ENCODE measurements around the gene MSN.
A peak's percentile ranks its signal among the peaks of the same experiment; 100 is the strongest.
"Not testable (repeated sequence)": the region's sequence is repeated elsewhere in the genome, so short reads cannot be mapped to it uniquely, and the experiment has no call there.

The MSN gene

DNA sequence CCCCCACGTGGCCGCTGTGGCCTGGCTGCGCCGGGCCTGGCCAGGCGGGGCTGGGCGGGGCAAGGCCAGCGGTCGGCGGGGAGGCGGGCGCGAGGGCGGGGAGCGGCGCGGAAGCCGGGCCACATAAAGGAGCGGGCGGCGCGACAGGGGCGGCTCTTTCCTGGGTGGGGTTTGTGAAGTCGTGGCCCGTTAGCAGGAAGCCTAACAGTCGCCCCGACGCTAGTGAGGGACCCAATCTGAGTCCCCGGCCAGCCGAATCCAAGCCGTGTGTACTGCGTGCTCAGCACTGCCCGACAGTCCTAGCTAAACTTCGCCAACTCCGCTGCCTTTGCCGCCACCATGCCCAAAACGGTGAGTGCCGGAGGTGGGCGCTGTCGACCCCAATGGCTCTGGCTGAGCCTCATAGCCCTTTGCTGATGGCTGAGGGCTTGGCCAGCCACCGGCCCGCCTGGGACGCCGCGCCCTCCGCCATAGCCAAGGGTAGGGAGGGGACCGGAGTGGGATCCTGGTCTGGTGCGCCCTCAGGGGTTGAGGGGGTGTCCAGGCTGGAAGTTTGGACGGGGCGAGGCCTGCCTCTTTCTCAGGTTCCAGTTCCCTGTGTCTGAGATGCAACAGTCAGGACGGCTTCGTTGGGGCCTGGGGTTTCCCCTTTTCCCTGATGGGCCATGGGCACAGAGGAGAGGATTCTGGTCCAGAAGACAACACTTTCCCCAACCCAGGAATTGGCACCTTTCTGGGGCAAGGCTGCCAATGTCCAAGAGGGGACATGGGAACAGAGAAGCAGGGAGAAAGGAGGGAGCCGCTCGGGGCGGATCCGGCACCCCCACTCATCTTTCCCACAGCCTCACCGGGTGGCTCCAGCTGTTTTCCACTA is at the start of gene MSN:
Gene MSN (plus strand): TSS at position 152 of the 874 bp plus-strand sequence. CDS start 188 bp downstream, at position 340.
- peak; percentile 43 for DNase-seq (ENCODE audit: low spot score)

DNA sequence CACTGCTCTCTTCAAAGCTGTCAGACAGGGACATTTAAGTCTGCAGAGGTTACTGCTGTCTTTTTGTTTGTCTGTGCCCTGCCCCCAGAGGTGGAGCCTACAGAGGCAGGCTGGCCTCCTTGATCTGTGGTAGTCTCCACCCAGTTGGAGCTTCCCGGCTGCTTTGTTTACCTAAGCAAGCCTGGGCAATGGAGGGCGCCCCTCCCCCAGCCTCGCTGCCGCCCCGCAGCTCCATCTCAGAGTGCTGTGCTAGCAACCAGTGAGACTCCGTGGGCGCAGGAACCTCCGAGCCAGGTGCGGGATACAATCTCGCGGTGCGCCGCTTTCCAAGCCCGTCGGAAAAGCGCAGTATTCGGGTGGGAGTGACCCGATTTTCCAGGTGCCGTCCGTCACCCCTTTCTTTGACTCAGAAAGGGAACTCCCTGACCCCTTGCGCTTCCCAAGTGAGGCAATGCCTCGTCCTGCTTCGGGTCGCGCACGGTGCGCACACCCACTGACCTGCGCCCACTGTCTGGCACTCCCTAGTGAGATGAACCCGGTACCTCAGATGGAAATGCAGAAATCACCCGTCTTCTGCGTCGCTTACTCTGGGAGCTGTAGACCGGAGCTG is 47.3 kb upstream of the MSN start:
- not testable (repeated sequence) for DNase-seq (ENCODE audit: low spot score)

DNA sequence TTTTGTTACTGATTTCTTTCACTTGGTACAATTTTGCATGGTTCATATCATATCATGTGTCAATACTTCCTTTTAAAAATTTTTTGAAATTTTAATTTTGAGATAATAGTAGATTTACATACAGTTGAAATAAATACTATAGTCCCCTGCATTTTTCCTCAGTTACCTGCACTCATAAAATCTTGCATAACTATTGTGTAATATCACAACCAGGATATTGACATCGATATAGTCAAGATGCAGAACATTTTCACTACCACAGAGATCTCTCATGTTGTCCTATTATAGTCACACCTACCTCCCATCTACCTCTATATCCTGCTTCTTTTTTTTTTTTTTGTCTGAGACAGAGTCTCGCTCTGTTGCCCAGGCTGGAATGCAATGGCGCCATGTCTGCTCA is 36.7 kb upstream of the MSN start:
- no peak for DNase-seq (ENCODE audit: low spot score)

DNA sequence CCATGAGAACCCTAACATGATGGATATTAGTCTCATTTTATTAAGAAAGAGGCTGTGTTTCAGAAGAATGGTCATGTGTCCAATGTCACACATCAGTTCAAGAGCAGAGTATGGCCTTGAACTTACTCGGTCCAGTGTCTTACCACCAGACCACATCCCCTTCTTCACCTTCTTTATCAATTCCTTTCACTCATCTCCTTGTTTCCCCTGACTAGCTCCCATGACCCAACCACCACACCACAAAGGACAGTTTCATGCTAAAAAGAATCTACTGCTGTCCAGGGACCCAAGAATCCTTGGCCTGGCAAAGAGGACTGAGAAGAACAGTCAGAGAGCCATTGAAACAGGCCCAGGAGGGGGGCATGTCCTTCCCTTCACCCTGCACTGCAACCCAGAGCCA is 33.6 kb upstream of the MSN start:
- no peak for DNase-seq (ENCODE audit: low spot score)

DNA sequence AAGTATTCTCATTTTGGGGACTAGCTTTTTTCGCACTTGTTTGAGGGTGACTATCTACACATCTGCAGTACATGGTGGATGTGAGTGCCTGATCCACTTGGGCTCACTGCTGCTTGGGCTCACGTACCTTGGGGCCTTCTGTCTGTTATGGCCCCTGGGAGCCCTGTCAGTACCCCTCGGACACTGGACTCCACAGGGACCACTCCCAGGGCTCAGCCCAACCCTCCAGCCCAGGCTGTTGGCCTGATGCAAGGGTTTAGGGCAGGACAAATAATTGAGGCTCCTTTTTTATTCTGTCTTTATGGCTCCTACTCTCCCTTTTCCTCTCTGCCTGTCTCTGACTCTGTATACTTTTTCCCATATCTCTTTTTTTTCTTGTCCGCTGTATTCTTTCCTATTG is 32.7 kb upstream of the MSN start:
- no peak for DNase-seq (ENCODE audit: low spot score)

DNA sequence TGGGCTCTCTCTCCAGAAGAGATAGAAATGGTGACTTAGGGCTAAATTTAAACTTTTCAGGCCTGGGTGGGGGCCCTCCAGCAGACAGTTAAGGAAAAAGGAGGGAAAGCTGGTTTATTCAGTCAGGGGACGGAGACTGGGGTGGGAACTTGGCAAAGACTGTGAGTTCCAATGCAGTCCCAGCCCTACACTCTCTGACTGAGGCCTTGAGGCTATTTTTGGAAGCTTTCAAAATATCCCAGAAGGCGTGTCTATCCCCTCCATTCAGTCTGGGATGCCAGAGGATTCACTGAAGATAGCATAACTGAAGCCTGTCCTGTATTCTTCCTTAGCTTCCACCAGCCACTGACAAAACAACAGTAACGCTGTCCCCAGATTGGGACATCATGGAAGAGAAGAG is 32.1 kb upstream of the MSN start:
- peak; percentile 46 for DNase-seq (ENCODE audit: low spot score)

DNA sequence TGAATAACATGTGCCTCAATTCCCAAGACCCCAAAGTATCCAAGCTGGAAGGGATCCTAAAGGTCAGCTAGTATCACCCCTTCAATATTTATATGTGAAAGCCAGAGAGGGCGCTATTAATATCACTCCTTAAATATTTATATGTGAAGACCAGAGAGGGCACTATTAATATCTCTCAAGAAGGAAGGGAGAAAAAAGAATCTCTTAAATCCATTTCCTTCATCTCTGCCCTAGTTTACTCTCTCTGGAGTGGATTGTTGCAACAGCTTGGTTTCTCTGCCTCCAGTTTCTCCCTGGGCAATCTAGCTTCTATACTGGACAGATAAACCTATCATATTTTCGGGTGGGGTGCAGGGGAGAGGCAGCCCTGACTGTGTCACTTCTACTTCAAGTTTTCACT is 31.6 kb upstream of the MSN start:
- no peak for DNase-seq (ENCODE audit: low spot score)

DNA sequence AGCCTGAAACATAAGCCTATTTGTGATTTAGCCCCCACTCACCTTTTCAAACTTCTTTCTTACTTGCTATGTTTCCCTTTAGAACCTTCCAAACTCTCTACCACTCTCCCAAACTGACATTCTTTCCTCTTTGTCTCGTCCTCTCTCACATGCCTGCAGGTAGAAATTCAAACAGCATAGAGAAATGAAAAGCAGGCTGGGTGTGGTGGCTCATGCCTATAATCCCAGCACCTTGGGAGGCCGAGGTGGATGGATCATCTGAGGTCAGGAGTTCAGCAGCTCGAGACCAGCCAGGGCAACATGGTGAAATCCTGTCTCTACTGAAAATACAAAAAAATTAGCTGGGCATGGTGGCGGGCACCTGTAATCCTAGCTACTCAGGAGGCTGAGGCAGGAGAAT is 31.2 kb upstream of the MSN start:
- not testable (repeated sequence) for DNase-seq (ENCODE audit: low spot score)

DNA sequence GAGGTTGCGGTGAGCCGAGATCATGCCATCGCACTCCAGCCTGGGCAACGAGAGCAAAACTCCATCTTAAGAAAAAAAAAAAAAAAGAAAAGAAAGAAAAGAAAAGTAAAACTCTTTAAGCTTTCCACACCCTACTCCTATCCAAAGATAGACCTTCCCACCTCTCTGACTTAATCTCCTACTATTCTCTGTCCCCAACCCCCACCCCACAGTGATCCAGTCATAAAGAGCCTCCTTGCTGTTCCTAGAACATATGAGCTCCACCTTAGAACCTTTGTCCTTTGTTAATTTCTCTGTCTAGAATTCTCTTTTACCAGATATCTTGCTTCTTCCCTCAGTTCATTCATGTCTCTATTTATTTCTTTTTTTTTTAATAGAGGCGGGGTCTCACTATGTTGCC is 30.1 kb upstream of the MSN start:
- no peak for DNase-seq (ENCODE audit: low spot score)

DNA sequence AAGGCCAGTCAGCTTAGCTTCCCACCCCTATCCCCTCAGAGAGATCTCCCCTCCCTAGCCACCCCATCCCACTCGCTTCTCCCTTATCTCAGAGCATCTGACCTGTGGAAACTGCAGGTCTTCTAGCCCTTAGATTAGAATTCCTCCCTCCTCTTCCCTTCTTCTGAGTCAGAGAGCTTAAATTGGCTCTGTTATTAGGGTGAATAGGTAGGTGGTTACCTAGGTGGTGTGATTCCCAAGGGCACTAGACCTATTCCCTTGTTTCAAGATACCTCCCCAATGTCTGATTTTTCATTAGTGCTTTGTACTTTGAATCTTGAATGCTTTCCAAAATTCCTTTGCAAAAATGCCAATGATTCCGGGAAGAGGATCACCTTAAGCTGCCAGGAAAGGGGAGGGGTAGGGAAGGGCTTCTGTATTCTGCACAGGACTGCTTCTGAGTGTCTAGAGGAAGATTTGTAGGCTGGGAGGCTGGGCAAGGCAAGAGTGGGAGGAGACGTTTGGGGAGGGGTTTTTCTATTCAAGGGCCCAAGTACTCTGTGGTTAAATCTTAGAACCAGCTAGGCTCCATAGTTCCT is 24.5 kb upstream of the MSN start:
- no peak for DNase-seq (ENCODE audit: low spot score)

DNA sequence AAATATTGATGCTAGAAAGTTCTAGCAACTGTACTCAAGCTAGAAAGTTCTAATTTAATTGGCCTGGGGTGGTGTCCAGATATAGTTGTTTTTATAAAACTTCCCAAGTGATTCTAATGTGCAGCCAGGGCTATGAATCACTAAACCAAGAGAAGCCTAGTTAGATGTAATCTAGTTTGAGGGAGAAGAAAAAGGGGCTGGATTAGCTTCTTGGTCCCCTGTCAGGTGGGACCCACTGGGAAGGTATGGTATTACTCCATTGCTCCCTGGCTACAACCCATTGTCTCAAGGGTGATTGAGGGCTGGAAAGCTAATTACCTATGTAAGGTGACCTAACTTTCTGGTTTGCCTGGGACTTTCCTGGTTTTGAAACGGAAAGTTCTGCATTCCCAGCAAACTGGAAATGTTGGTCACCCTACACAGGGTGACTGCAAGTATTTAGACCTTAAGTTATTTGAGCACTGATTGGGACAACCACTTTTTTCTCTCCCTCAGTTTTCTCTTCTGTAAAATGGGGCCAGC is 23.9 kb upstream of the MSN start:
- no peak for DNase-seq (ENCODE audit: low spot score)

DNA sequence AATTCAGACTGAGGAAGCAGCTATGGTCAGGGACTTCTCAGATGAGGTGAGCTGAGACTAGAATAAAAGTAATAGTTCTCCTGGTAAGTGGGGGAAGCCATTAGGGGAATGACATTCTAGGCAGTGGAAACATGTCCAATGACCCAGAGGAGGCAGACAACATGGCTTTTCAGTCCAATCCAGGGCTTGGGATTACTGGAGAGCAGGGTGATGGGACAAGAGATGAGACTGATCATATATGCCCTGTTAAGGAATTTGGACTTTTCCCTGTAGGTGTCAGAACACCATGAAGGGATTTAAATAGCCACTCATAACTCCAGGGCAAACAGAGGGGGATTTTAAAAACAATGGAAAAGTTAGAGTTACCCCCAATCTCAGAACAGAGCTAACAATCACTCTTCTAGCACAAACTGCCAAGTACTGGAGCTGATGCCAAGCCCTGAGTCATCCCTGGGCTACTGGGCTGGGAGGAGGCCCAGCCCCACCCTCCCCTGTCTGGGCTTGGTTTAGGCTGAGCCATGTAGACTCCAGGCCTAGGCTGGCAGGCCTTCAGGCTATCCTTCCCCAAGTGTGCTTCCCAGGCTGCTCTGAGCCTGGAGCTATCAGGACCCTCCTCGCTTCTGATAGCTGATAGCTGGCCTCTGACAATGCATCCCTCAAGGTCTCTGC is 22.7 kb upstream of the MSN start:
- peak; percentile 70 for DNase-seq (ENCODE audit: low spot score)

DNA sequence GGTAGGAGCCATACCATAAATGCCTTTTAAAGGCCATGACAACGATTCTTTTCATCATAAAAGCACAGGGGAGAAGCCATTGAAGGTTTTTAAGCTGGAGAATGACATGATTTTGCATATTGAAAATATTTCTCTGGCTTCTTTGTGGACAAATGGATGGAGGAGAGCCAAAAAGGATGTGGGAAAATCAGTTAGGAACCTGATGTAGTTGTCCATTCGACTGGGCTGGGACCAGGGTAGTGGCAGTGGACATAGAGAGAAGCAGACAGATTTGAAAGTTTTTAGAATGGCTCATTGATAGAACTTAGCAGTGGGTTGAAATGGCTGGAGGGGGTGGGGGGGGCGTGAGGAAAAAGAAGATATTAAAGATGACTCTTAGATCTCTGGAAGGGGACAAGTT is 19.7 kb upstream of the MSN start:
- DNase-seq (ENCODE audit: low spot score) = no peak

DNA sequence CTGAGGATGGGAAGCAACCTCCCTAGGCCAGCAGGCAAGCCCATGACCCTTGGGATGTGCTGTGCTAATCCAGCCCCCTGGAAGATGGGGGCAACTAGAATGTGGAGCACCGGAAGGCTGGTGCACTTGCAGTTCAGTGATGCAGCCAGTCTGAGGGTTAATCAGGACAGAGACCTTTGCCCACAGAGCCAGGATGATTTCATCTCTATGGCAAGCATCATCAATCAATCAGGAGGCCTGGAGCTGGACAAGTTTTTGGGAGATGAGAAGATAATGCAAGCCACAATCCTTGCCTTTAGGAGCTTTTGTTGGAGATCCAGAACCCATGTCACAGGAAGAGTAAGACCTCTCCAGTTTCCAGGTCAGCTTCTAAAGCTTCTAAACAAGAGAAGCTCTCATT is 15.4 kb upstream of the MSN start:
- no peak for DNase-seq (ENCODE audit: low spot score)

DNA sequence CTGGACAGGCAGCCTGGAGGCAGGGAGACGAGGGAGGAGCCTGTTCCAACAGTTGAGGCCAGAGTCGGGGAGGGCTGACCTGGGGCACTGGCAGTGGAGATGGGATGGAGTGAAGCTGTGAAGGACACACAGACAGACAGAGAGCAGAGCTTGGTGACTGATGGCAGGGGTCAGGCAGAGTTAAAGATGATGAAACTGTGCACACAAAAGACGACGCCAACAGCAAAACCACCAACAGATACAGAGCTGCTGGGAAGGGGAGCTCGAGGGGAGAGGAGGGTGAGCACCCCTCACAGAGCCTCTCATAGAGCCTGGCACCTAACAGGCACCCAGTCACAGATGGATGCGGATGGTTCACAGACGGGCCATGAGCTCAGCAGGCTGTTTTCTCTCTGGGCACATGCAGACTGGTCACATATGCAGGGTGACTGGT is 10.4 kb upstream of the MSN start:
- not testable (repeated sequence) for DNase-seq (ENCODE audit: low spot score)

DNA sequence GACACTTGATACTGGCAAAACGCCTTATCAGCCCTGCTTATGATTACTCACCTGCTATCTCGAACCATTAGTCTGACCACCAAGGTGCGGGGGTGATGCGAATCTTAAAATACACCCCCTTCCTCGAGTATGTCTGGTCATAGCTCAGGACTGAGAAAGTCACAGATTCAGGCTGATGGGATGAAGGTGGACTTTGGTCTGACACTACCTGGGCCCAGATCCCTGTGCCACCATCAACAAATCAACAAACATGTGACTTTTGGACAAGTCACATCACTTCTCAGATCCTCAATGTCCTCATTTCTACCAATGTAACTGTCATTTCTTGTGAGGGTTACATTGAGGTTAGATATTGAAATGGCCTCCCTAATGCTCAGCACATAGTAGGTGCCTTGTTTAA is 9.8 kb upstream of the MSN start:
- no peak for DNase-seq (ENCODE audit: low spot score)

DNA sequence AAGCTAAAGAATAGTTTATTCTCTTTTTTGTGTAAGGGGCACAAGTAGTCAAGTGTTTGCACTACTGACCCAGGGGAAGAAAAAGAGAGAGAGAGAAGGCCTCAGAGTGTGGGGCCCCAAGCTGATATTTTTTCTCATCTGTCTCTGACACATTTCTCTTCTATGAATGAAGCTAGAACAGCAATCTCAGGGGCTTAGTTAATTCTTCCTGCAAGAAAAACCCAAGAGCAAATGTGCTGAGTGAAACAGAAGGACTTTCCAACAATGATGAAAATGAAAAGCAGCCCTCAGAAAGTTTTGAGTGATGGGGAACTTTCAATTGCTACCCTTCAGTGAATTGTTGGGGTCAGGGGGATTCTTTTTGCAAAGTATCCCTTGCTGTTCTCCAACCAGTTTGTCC is 9.2 kb upstream of the MSN start:
- no peak for DNase-seq (ENCODE audit: low spot score)

DNA sequence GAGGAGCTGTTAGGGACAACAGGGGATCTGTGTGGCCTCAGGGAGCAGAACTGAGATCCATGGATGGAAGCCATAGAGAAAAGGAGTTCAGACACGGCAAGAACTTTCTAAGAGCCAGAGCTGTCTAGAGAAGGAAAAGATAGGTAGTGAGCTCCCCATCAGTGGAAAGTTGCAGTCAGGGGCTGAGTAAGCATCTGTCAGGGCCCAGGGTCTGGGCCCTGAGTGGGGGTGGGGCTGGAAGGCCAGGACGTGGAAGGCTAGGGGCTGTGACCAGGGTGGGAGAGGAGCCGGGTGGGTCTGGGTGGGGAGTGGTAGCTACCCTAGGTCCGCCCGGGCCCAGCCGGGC is 324 bp upstream of the MSN start:
- no peak for DNase-seq (ENCODE audit: low spot score)

DNA sequence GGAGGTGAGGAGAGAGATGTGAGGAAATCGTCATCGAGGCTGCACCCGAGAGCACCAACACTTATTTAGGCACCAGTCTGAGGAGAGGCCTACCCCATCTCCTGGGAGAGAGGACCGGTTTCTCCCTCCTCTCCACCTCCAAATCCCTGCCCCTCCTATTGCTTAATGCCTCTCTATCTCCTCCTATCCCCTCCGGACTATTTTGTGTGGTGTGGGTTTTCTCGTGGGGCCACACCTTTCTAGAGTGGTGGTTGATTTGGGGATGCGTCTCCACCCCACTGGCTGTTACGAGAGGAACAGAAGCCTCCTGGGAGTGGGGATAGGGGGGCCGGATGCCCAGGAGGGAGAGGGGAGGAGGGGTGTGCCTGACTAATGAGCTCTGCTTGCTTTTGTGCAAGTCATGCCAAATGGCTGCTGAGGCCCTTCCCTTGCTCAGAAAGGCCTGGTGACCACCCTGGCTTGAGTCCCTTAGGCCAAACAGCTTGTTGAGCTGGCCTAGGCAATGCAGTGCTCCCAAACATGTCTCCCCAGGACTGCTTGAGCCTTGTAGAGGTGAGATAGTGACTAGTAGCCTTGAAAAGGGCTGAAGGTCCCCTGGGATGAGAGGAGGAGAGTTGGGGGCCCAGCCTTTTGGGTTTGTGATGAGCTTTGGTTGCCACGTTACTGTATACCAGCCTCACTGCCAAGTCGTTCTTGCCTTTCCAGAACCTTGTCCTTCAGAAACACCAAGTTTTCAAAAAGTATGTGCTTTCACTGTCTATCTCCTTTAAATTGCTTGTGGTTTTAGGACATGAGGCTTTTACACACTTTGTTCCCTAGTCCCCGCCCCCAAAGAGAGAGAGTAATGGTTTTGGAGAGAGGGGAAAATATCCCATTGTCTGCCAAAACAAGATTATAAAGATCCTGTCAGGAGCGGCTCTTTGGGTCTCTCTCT is 1.2 kb downstream of the MSN start:
- DNase-seq (ENCODE audit: low spot score) = peak; percentile 38

DNA sequence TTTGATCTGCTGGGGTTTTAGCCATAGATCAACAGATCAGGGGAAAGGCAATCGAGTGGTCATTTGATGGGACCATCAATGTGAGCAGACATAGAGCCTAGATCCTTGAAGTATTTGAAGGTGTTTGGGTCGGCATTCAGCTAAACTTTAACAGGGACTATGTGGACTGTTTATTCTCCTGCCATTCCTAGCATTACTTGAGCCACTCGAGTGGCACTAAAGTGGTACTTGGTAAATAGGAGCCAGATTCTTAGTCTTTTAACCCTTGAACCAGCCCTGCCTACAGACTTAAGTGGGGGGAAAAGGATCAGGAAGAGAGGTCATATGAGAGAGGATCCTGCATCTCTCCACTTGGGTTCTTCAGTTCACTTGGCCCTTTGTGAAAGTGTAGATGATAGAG is 3.8 kb downstream of the MSN start:
- DNase-seq (ENCODE audit: low spot score) = no peak

DNA sequence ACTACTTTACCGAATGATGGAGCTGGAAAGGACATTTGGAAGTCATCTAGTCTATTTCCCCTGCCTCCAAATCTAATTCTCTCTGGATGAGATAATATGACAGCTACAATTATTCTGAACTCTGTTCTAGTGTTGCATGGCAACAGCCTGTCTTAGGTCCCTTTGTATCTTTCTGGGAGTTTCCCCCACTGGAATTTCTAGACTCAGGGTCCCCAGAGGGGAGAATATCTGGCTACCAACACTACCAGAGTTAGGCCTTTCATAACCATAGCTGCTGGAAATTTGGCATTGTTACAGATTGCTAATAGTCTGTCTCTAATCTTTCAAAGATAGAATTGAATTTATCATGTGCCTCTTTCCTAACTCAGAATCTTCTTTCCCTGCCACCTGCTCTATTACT is 4.5 kb downstream of the MSN start:
- no peak for DNase-seq (ENCODE audit: low spot score)

DNA sequence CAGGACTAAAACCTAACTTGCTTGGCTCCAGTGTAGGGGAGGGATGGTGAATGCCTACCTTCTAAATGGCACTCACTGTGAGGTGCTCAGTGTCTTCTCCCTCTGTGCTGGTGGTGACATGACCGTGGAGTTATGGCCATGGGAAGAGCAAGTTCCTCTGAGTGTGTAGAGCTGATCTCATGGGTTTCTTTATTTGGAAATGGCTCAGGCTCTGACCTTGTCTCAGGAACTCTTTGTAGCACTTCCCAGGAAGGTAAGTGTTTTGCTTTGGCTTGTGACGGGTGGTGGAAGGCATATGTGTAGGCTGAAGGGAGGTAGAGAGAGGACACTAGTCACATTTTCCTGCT is 6.4 kb downstream of the MSN start:
- no peak for DNase-seq (ENCODE audit: low spot score)
